ENCODE data around the gene RNF157.

GRCh38 chr17:76197911-76198310, 42.4 kb downstream of the RNF157 start:
- TF ChIP-seq POLR2AphosphoS5 (IDR thresholded peaks at IDR 0.05): no peak
- no peak for TF ChIP-seq CTCF (IDR thresholded peaks at IDR 0.05)
